GM18499 (cell line): ENCODE measurements around the gene IMPA2.
"Not testable (repeated sequence)": the region's sequence is repeated elsewhere in the genome, so short reads cannot be mapped to it uniquely, and the experiment has no call there.

Experiments used
- ATAC-seq: cut with Tn5 transposase; IDR thresholded peaks from one replicate; pipeline ENCODE4 v1.9.1; 2021; ENCODE audit warnings: moderate number of reproducible peaks; ENCODE audit not compliant: insufficient read depth, unreplicated experiment

The IMPA2 gene

GRCh38 chr18:12064086-12064763 lies 82.9 kb downstream of the IMPA2 start:
- no peak for ATAC-seq

- ATAC-seq: no peak
Observed at GRCh38 chr18:12065397-12065796, 84.1 kb downstream of the IMPA2 start.

GRCh38 chr18:12066910-12067511 lies 85.7 kb downstream of the IMPA2 start:
- ATAC-seq: no peak

- no peak for ATAC-seq
Observed at GRCh38 chr18:12067671-12068070, 86.4 kb downstream of the IMPA2 start.

- not testable (repeated sequence) for ATAC-seq
Observed at GRCh38 chr18:12068316-12068949, 87.1 kb downstream of the IMPA2 start.

GRCh38 chr18:12068950-12069320 lies 87.6 kb downstream of the IMPA2 start:
- no peak for ATAC-seq

- ATAC-seq: not testable (repeated sequence)
Observed at GRCh38 chr18:12071066-12071465, 89.8 kb downstream of the IMPA2 start.

GRCh38 chr18:12072996-12073395 lies 91.7 kb downstream of the IMPA2 start:
- no peak for ATAC-seq

- ATAC-seq: no peak
Observed at GRCh38 chr18:12074736-12075135, 93.4 kb downstream of the IMPA2 start.

GRCh38 chr18:12076424-12077140 lies 95.3 kb downstream of the IMPA2 start:
- no peak for ATAC-seq

GRCh38 chr18:12077994-12078393 lies 96.7 kb downstream of the IMPA2 start:
- ATAC-seq: not testable (repeated sequence)

GRCh38 chr18:12079491-12080237 lies 98.4 kb downstream of the IMPA2 start:
- no peak for ATAC-seq
